ENCODE measurements around the gene TMEM254. TPM values are rescaled to one million over a fixed set of nuclear protein-coding genes. Genes with fewer than 3 reads are reported as not detected.

TMEM254 gene
- total and polyA plus RNA-seq, 9 of the 15 experiments (the other 6 are each of a cell fraction or from before 2014, with no cell fraction given), result 0.59 to 4.7 (median 1.9) TPM

GRCh38 chr10:80079312-80079719, 851 bp downstream of the TMEM254 start:
- FAIRE-seq (no peak), ATAC-seq (no peak), DNase-seq (ENCODE audit: extremely low read depth in 1 of 4, low spot score in 3 of 4) (no peak)
- Histone ChIP-seq H3K9me1 (ENCODE audit: control insufficient read depth, insufficient read depth, low read length) (no peaks in the 10 kb centered on the region), H3K4me2 (ENCODE audit: insufficient read depth, low read length) (peak overlapping the region; percentile 80), H3K36me3 (ENCODE audit: control insufficient read depth, insufficient read depth, low read length) (no peaks in the 10 kb centered on the region), H3K4me3 (peak overlapping the region; percentile 36), H3K27me3 (ENCODE audit: control insufficient read depth in 2 of 2, insufficient read depth in 2 of 2, low read length in 2 of 2) (peaks cover 9 to 36% of the 10 kb centered on the region in 2 experiments; a peak in 4 of 5 replicates), H3K9ac (ENCODE audit: insufficient read depth in 1 of 2, low read depth in 2 of 2, low read length in 2 of 2) (peak overlapping the region; percentile 8 to 36; a peak in 1 of 4 replicates), H3K79me2 (ENCODE audit: control insufficient read depth, insufficient read depth, low read length) (no peaks in the 10 kb centered on the region), H3K4me1 (replicated peaks in 1 of 2; ENCODE audit: control insufficient read depth in 2 of 2, insufficient read depth in 2 of 2, low read length in 2 of 2) (peaks cover 0 to 10% of the 10 kb centered on the region in 2 experiments; a peak in 2 of 5 replicates), H3K27ac (ENCODE audit: extremely low read depth, low read depth, low read length) (no peak overlapping the region), H2AFZ (ENCODE audit: low read depth, low read length) (peak overlapping the region; percentile 90), H4K20me1 (replicated peaks; ENCODE audit: control insufficient read depth, insufficient read depth, low read length) (no peaks in the 10 kb centered on the region), H3K9me3 (replicated peaks; ENCODE audit: control insufficient read depth, insufficient read depth, low read depth, low read length) (no peaks in the 10 kb centered on the region)
- CTCF ChIA-PET (ENCODE audit: low intra/inter-chr PET ratio), result no interaction called here
- BruUV-seq (replicated peaks), result TSS peak; percentile 83
- WGBS (ENCODE audit: insufficient coverage, low coverage, missing lambda C conversion rate), result 6% methylated on average over 12 of the region's 12 CpGs
- intact Hi-C loops (cut with micrococcal nuclease) (no loop called here), in situ Hi-C loops (cut with MboI) (no loop called here)
- POLR2A ChIA-PET, result interaction anchor here (0.7 kb wide), 1 partner anchor 10 kb away, joined by 3 read pairs; no protein-coding TSS in a partner anchor
- TF ChIP-seq MAFK (IDR thresholded peaks at IDR 0.05; ENCODE audit: low read length) (no peak), TRIM25 (IDR thresholded peaks at IDR 0.05; ENCODE audit: borderline replicate concordance) (no peak), ZBTB7A (IDR thresholded peaks at IDR 0.05; ENCODE audit: borderline replicate concordance, control insufficient read depth, low read depth, low read length) (no peak), SRSF9 (IDR thresholded peaks at IDR 0.05; ENCODE audit: borderline replicate concordance, low read depth, low read length) (no peak), ZNF316 (IDR thresholded peaks at IDR 0.05) (no peak), ZNF239 (CRISPR knock-in tag; IDR thresholded peaks at IDR 0.05) (no peak), THAP12 (CRISPR knock-in tag; IDR thresholded peaks at IDR 0.05) (no peak), NFIX (CRISPR knock-in tag; IDR thresholded peaks at IDR 0.05; ENCODE audit: low read depth) (no peak), NR4A1 (CRISPR knock-in tag; IDR thresholded peaks at IDR 0.05) (no peak), NR4A1 (tag; IDR thresholded peaks at IDR 0.05) (no peak), RFX1 (IDR thresholded peaks at IDR 0.05) (peak; percentile 86), SAP30 (IDR thresholded peaks at IDR 0.05; ENCODE audit: borderline replicate concordance, insufficient read depth, low read depth, low read length, poor library complexity, severe bottlenecking) (peak; percentile 60), ZNF436 (CRISPR knock-in tag; IDR thresholded peaks at IDR 0.05) (no peak), LEF1 (IDR thresholded peaks at IDR 0.05) (no peak)
- TF ChIP-seq, protein P1, sequence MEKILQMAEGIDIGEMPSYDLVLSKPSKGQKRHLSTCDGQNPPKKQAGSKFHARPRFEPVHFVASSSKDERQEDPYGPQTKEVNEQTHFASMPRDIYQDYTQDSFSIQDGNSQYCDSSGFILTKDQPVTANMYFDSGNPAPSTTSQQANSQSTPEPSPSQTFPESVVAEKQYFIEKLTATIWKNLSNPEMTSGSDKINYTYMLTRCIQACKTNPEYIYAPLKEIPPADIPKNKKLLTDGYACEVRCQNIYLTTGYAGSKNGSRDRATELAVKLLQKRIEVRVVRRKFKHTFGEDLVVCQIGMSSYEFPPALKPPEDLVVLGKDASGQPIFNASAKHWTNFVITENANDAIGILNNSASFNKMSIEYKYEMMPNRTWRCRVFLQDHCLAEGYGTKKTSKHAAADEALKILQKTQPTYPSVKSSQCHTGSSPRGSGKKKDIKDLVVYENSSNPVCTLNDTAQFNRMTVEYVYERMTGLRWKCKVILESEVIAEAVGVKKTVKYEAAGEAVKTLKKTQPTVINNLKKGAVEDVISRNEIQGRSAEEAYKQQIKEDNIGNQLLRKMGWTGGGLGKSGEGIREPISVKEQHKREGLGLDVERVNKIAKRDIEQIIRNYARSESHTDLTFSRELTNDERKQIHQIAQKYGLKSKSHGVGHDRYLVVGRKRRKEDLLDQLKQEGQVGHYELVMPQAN (IDR thresholded peaks at IDR 0.05; ENCODE audit: borderline replicate concordance), result 0 out of 2 replicates have a peak, but pooled peaks have one; percentile 40
